Endothelial cell of umbilical vein (primary cell): ENCODE measurements around the gene SUPT20HL1. TPM values are rescaled to one million over a fixed set of nuclear protein-coding genes. Genes with fewer than 3 reads are reported as not detected.

Experiments used
- BruUV-seq: library from RNA; stranded (reverse); fragments of 400-500 nt; replicated peaks from 2 replicates; lab custom pipeline; 2021; lab: Mats Ljungman, UMichigan
- CTCF ChIA-PET: fragments of 300-600, 350-600 bp; sonication (Branson Sonifier 250); formaldehyde crosslinking; loops from one replicate; lab custom pipeline; 2021; ENCODE audit warnings: antibody characterized with exemption, inconsistent platforms; lab: Charles Lee
- POLR2A ChIA-PET: fragments of 300-600, 350-600 bp; sonication (Branson Sonifier 250); formaldehyde crosslinking; loops from one replicate; lab custom pipeline; 2021; ENCODE audit warnings: antibody characterized with exemption, inconsistent platforms; lab: Charles Lee
- DNase-seq: peaks from one replicate; pipeline ENCODE4 v3.0.0-alpha.2; 2011; ENCODE audit warnings: low read depth, low spot score
- FAIRE-seq: peaks from 2 replicates; lab custom pipeline; 2011; peaks lifted over from hg19 to GRCh38; lab: Jason Lieb, UNC
- H2AFZ ChIP-seq: 2 replicates; pipeline ENCODE4 v1.6.0; 2012; ENCODE audit warnings: low read depth, low read length, control low read depth, inconsistent platforms
- H3K27ac ChIP-seq: 2 replicates; pipeline ENCODE4 v1.5.1; 2011; ENCODE audit warnings: low read depth, mild to moderate bottlenecking, control low read depth, low read length, moderate library complexity; ENCODE audit not compliant: insufficient read depth
- H3K27me3 ChIP-seq, 2 experiments: 2 replicates each; pipeline versions ENCODE4 v1.6.0 to v1.6.1; 2011; ENCODE audit warnings: low read length in 2 of 2, mixed read lengths in 1 of 2; ENCODE audit not compliant: control insufficient read depth in 2 of 2, insufficient read depth in 2 of 2
- H3K36me3 ChIP-seq, 2 experiments: 2 replicates in 1 of 2; 3 replicates in 1 of 2; pipeline ENCODE4 v1.5.1; 2011; ENCODE audit warnings: low read length in 2 of 2, mild to moderate bottlenecking in 1 of 2, moderate library complexity in 1 of 2; ENCODE audit not compliant: control insufficient read depth in 2 of 2, insufficient read depth in 2 of 2; ENCODE audit errors: extremely low read depth in 1 of 2
- H3K4me1 ChIP-seq: 3 replicates; pipeline ENCODE4 v1.5.1; 2011; ENCODE audit warnings: mild to moderate bottlenecking, low read length; ENCODE audit not compliant: control insufficient read depth, insufficient read depth; ENCODE audit errors: extremely low read depth
- H3K4me2 ChIP-seq: 2 replicates; pipeline ENCODE4 v1.6.1; 2011; ENCODE audit warnings: low read length, control low read depth, mixed read lengths; ENCODE audit not compliant: insufficient read depth
- H3K4me3 ChIP-seq, 3 experiments: fragments of 200-600 bp in 1 of 3; sonication (generic), shearing (Covaris generic) in 1 of 3; replicated peaks in 1 of 3; 2 replicates each; pipeline ENCODE4 v1.5.1; 2011 to 2016; ENCODE audit warnings: control low read depth in 3 of 3, low read length in 3 of 3, mild to moderate bottlenecking in 2 of 3, inconsistent platforms in 1 of 3, low read depth in 1 of 3, moderate library complexity in 1 of 3; ENCODE audit not compliant: insufficient read depth in 1 of 3
- H3K79me2 ChIP-seq: 2 replicates; pipeline ENCODE4 v1.6.0; 2012; ENCODE audit warnings: low read length, inconsistent platforms; ENCODE audit not compliant: control insufficient read depth, insufficient read depth
- H3K9ac ChIP-seq: replicated peaks from 2 replicates; pipeline ENCODE3; 2011; ENCODE audit warnings: low read length, control low read depth; ENCODE audit not compliant: insufficient read depth; ENCODE audit errors: extremely low read depth
- H3K9me1 ChIP-seq: replicated peaks from 3 replicates; pipeline ENCODE4 v1.6.0; 2011; ENCODE audit warnings: mild to moderate bottlenecking, low read length; ENCODE audit not compliant: control insufficient read depth, insufficient read depth; ENCODE audit errors: extremely low read depth
- H3K9me3 ChIP-seq: replicated peaks from 2 replicates; pipeline ENCODE4 v1.5.1; 2012; ENCODE audit warnings: low read length, inconsistent platforms; ENCODE audit not compliant: control insufficient read depth, insufficient read depth
- H4K20me1 ChIP-seq: replicated peaks from 2 replicates; pipeline ENCODE3; 2011; ENCODE audit warnings: mild to moderate bottlenecking, low read length; ENCODE audit not compliant: control insufficient read depth, insufficient read depth; ENCODE audit errors: extremely low read depth
- EZH2 ChIP-seq: IDR thresholded peaks from 2 replicates; pipeline ENCODE4 v1.6.1; 2012; ENCODE audit warnings: borderline replicate concordance, low read depth, mild to moderate bottlenecking, moderate library complexity, low read length, inconsistent platforms; ENCODE audit not compliant: severe bottlenecking
- FOS ChIP-seq: IDR thresholded peaks from 2 replicates; pipeline ENCODE4 v1.6.1; 2011; ENCODE audit warnings: mild to moderate bottlenecking, low read length, moderate library complexity, borderline replicate concordance; ENCODE audit not compliant: insufficient read depth
- GATA2 ChIP-seq: IDR thresholded peaks from 2 replicates; pipeline ENCODE4 v1.7.0; 2011; ENCODE audit warnings: low read depth, mild to moderate bottlenecking, moderate library complexity, mixed read lengths, low read length; ENCODE audit not compliant: insufficient read length, insufficient read depth
- JUN ChIP-seq: IDR thresholded peaks from 2 replicates; pipeline ENCODE4 v1.6.1; 2011; ENCODE audit warnings: borderline replicate concordance, low read depth; ENCODE audit not compliant: insufficient read length, insufficient read depth
- MAX ChIP-seq: IDR thresholded peaks from 2 replicates; pipeline ENCODE4 v1.6.1; 2011; ENCODE audit not compliant: insufficient read depth, insufficient read length
- MYC ChIP-seq: IDR thresholded peaks from one replicate; pipeline ENCODE4 v1.6.1; 2011; ENCODE audit warnings: mild to moderate bottlenecking, low read depth, low read length
- POLR2A ChIP-seq: IDR thresholded peaks from 2 replicates; pipeline ENCODE4 v1.6.1; 2012; ENCODE audit warnings: low read depth, mild to moderate bottlenecking, control low read depth, low read length
- POLR2AphosphoS5 ChIP-seq: IDR thresholded peaks from 2 replicates; pipeline ENCODE4 v1.6.1; 2012; ENCODE audit warnings: low read depth, mild to moderate bottlenecking, control low read depth, low read length, moderate library complexity; ENCODE audit not compliant: insufficient read depth
- dilution Hi-C: fragments of 300-500 bp; cut with MboI; formaldehyde crosslinking; loops from one replicate; pipeline ENCODE4 v1.15.0; 2019; ENCODE audit warnings: low sequenced_read_pairs; ENCODE audit not compliant: extremely low pct_ligation_motif_present
- intact Hi-C: fragments of 100-400 bp; cut with micrococcal nuclease; formaldehyde crosslinking; loops from one replicate; pipeline ENCODE4 v1.10.0; 2022
- polyA plus RNA-seq, 4 experiments: library from polyadenylated mRNA; depleted of rRNA in 3 of 4; stranded (reverse) in 3 of 4; unstranded in 1 of 4; fragments of >200 nt; gene quantifications; 2 replicates each; pipeline versions ENCODE4 v1.2.1 to v1.2.3, GENCODE V29; 2011 to 2012; ENCODE audit warnings: missing spikeins in 1 of 4
- total RNA-seq: library from RNA; stranded (reverse); gene quantifications from 2 replicates; pipeline ENCODE4 v1.2.3, GENCODE V29; 2021
- TF ChIP-seq, protein P1 (sequence below), 2 donors: IDR thresholded peaks; 1 replicate in 1 of 2; 2 replicates in 1 of 2; pipeline ENCODE4 v1.5.1; 2011; ENCODE audit warnings: low read length in 2 of 2, mild to moderate bottlenecking in 2 of 2, moderate library complexity in 2 of 2, control low read depth in 1 of 2, inconsistent platforms in 1 of 2, low read depth in 1 of 2; ENCODE audit not compliant: insufficient read depth in 1 of 2; ENCODE audit errors: extremely low read depth in 1 of 2

The SUPT20HL1 gene
- total and polyA plus RNA-seq, 2 donors (not counting 3 experiments of a cell fraction or from before 2014, with no cell fraction given), result not detected

DNA sequence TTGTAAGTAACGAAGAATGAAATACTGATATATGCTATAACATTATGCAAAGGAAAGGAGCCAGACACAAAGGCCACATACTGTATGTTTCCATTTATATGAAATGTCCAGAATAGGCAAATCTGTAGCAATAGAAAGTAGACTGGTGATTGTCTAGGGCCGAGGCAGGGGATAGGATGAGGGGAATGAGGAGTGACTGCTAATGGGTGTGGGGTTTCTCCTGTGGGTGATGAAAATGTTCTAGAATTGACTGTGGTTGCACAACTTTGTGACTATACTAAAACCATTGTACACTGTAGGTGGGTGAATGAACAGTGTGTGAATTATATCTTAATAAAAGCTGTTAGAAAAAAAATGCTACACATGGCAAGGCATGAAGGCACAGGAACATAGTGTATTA, 19.9 kb upstream of the SUPT20HL1 start:
- Histone ChIP-seq H3K9me1 (no peaks in the 10 kb centered on the region), H3K27me3 (no peaks in the 10 kb centered on the region), H3K4me3 (no peak overlapping the region), H3K9ac (no peak overlapping the region), H3K4me2 (no peak overlapping the region), H3K9me3 (no peaks in the 10 kb centered on the region), H3K79me2 (no peaks in the 10 kb centered on the region), H3K36me3 (no peaks in the 10 kb centered on the region), H4K20me1 (no peaks in the 10 kb centered on the region), H3K27ac (no peak overlapping the region), H3K4me1 (peaks cover 10% of the 10 kb centered on the region), H2AFZ (no peak overlapping the region)
- intact Hi-C loops (no loop called here), dilution Hi-C loops (no loop called here)
- TF ChIP-seq POLR2AphosphoS5 (no peak), POLR2A (no peak), MYC (no peak), FOS (no peak), EZH2 (no peak), JUN (no peak), MAX (no peak), GATA2 (no peak)
- TF ChIP-seq, protein P1, sequence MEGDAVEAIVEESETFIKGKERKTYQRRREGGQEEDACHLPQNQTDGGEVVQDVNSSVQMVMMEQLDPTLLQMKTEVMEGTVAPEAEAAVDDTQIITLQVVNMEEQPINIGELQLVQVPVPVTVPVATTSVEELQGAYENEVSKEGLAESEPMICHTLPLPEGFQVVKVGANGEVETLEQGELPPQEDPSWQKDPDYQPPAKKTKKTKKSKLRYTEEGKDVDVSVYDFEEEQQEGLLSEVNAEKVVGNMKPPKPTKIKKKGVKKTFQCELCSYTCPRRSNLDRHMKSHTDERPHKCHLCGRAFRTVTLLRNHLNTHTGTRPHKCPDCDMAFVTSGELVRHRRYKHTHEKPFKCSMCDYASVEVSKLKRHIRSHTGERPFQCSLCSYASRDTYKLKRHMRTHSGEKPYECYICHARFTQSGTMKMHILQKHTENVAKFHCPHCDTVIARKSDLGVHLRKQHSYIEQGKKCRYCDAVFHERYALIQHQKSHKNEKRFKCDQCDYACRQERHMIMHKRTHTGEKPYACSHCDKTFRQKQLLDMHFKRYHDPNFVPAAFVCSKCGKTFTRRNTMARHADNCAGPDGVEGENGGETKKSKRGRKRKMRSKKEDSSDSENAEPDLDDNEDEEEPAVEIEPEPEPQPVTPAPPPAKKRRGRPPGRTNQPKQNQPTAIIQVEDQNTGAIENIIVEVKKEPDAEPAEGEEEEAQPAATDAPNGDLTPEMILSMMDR (IDR thresholded peaks at IDR 0.05; ENCODE audit: extremely low read depth in 1 of 2, insufficient read depth in 1 of 2, low read depth in 1 of 2, low read length in 2 of 2), result no peak
- BruUV-seq, result no TSS peak
- no peak for DNase-seq
- FAIRE-seq, result no peak
- ChIA-PET CTCF (no interaction called here), POLR2A (no interaction called here)
